HS-27A (cell line): Measurements from ENCODE around the gene NFKB1.
"Not testable (repeated sequence)": the region's sequence is repeated elsewhere in the genome, so short reads cannot be mapped to it uniquely, and the experiment has no call there.

ENCODE experiments used
- DNase-seq: peaks from one replicate; pipeline ENCODE4 v3.0.0-alpha.2; 2012; ENCODE audit warnings: low read depth, missing footprints

NFKB1 gene

DNA sequence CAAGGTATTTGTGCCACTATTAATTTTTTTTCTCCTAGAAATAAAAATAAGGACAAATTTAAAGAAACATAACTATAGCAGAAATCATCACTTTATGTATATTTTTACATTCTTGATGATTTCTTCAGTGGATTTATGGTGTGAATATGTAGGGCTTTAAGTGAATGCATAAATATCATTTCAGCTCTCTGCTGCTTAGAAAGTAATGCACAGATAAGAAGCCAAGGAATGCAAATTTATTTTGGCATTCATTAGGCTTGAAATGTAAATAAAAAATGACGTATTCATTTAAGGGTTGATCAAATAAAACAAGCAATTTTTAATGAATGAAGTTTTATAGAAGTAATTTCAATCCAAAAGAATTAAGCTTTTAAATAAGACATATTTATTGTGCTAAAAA, 66.3 kb downstream of the NFKB1 start:
- no peak for DNase-seq

DNA sequence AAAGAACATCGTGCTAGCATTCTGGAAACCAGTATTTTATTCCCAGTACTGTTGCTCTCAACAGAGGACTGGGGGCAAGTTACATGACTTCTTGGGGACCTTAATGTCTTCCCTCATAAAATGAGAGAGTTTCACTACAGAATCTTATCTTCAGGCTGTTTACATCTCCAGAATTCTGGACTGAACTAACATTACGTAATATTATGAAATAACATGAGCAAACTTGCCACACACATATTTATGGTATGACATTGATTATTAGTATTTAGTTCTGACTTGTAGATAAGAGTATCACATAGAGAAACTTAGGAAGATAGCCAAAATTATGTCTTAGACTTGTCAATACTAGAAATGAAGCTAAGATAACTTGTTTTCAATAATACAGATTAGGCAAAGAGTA, 68.0 kb downstream of the NFKB1 start:
- no peak for DNase-seq

DNA sequence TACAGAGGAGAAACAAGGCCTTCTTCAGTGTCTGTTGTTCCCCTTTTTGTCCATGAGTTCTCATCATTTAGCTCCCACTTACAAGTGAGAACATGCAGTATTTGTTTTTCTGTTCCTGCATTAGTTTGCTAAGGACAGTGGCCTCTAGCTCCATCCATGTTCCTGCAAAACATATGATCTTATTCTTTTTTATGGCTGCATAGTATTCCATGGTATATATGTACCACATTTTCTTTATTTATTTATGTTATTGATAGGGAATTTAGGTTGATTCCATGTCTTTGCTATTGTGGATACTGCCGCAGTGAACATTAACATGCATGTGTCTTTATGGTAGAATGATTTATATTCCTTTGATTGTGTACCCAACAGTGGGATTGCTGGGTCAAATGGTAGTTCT, 69.1 kb downstream of the NFKB1 start:
- DNase-seq: not testable (repeated sequence)

DNA sequence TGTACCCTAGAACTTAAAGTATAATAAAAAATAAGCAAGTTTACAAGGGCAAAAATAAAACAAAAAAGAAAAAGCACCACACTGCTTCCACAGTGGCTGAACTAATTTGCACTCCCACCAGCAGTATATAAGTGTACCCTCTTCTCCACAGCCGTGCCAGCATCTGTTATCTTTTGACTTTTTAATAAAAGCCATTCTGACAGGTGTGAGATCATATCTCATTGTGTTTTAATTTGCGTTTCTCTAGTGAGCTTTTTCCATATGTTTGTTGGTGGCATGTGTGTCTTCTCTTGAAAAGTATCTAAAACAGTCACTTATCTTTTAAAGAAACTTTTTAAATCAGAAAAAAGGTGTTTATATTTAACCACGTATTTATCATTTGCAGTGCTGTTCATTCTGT, 71.3 kb downstream of the NFKB1 start:
- no peak for DNase-seq

DNA sequence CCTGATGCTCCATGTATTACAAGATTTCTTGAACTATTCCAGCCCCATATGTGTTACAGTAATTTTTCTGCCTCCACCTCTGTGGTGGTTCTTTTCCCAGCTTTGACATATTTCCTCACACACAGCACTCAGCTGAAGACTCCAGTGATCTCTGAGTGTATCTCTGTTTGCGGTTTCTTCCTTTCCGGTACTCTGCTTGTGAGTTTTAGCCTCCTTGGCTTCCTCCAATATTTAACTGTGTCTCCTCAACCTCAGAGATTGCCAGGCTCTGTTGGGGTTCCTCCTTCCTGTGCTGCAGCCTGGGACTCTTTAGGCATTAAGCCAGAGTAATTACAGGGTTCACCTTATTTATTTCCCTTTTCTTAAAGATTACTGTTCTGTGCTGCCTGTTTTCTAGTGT, 73.2 kb downstream of the NFKB1 start:
- DNase-seq: no peak

DNA sequence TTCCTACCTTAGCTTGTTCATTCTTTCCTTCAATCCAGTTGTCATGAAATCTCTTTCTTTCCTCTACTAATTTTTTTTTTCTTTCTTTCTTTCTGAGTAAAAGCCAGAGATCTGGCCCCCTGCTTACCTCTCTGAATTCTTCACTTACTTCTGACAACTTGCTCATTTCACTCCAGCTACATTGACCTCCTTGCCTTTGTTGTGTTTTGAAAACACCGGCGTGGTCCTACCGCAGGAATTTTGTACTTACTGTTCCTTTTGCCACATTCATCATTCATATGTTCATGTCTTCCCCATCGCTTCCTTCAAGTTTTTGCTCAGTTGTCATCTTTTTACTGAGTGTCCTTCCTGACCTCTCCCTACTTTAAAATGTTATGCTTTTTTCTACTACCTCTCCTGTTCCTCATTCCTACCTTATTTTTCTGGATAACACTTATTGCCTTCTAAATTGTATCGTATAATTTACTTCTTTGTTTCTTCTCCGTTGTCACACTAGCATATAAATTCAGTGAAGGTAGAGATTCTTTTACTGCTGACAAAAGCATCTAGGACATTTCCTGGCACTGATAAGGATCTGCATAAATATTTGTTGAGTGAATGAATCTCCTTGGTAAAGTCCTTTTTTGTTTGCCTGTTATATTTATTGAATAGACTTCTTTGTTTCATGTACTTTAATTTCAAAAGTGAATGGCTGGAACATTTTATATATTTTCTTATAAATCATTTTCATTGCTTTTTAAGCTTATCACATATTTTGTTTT, 74.4 kb downstream of the NFKB1 start:
- no peak for DNase-seq

DNA sequence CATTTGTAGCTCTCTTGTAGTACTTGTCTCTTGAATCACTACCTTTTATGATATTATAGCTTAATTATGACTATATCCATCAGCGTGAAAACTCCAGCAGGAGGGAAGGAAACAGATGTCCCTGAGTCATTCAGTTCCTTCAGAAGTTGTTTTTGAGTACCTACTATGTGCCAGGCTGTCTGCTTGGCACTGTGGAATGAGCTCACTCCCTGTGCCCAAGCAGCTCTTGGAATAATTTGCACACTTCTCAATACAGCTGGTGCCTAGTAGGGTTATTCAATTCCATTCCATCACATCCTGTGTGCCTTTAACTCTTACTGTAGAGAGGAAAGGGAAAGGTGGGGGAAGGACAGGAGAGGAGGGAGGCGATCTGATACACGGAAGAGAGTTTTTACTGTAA, 77.1 kb downstream of the NFKB1 start:
- no peak for DNase-seq

DNA sequence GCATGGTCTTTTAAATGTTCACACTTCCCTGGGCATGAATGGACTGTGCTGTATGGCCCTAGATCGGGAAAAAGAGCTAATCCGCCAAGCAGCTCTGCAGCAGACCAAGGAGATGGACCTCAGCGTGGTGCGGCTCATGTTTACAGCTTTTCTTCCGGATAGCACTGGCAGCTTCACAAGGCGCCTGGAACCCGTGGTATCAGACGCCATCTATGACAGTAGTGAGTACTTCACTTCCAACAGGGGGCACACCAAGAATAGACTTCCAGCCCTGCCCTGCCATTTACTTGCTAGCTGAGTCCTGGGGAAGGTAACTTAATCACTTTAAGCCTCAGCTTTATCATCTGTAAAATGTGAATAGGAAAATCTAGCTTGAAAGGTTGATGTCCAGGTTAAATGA, 77.7 kb downstream of the NFKB1 start:
- no peak for DNase-seq

DNA sequence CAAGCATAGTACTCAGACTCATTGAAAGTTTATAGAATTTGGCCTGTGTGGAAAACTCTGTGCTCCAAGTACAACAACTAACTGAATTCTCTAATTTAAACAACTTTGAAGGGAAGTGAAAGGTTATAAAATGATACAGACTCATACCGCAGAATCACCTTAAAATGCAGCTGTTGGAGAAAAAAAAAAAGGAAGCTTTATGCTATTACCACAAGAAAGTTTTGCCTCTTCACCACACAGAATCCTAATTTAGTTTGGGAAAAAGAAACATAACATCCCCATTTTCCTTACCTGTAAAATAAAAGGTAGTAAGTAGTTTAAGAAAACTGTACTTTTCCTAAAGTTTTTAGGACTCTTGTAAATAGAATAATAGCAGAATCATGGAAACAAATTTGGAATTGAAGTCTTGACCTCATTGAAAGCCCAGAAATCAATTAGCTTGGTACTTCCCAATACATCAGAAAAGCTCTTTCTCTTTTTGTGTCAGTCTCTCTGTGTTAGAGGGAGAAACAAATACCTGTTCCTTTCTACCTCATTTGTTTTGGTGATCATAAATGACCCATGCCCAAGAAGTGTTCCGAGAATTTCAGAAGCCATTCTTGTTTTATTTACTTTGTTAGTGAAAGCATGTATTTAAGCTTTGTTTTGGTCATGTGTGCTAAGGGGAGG, 78.8 kb downstream of the NFKB1 start:
- DNase-seq: no peak

DNA sequence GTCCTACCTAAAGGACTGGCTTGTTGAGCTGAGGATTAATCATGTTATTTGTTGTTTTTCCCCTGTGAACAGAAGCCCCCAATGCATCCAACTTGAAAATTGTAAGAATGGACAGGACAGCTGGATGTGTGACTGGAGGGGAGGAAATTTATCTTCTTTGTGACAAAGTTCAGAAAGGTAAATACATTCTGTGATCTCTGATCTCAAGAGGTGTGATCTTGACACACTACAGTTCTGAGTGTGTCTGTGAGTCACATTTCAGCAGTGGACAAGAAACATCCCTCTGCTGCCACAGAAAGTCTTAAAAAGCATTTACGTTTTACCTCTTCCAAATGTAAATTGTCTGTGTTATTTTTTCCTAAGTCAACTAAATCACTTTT, 79.3 kb downstream of the NFKB1 start:
- DNase-seq: no peak

DNA sequence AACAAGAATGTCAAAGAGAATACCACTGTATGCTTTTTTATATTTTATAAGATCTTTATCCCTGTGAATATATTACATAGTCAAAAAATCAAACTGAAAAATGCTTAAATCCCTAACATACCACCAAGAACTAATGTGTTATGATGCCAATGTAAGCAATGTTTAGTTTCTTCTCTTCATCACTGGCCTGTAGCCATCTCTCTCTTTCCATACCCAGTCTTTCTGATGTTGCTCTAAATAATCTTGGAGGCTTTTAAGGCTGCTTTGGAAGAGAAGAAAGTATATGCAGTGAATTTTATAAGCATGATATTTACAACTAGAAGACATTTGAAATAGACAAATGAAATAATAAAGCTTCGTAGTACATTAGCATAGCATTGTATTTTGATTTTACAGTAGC, 82.9 kb downstream of the NFKB1 start:
- no peak for DNase-seq

DNA sequence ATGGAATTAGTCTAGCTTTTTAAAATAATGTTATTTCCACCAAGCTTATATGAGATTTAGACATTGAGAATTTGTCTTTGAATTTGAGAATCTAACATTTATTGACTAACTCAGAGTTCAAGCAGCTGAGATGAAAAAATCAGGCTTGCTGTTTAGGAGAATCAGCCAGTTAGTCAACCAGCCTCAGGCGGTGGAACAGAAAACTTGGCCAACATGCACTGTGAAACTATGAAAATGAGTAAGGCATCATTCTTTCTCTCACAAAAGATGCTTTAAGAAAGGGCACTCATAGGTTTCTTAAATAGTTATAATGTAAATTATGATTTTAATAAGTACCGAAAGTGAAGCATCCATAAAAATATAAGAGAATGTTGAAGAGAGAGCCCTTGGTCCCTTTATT, 84.2 kb downstream of the NFKB1 start:
- no peak for DNase-seq

DNA sequence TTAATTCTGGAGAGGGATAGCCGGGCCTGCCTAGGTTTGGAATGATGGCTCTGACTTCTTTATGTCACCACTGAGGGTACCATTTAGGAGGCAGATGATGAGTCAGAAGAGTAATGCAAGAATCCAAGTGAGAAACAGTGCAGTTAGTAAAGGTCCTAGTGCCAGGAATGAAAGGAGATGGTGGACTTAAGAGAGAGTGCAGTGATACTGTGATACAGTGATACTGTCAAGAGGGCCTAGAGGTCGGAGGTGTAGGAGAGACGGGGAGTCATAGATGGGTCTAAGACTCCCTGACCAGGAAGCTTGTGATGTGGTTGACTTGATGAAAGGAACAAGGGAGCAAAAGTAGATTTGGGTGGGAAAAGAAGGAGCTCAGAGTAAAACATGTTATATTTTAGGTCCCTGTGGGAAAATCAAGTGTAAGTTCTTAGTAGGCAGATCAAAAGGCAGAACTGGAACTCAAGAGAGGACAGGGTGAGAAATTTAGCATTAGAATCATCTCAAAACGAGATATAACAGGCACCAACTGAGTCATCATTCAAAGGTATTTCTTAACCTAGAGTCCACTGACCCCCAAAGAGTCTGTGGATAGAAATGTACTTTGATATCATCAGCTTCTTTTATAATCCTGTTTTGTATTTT, 85.0 kb downstream of the NFKB1 start:
- no peak for DNase-seq

DNA sequence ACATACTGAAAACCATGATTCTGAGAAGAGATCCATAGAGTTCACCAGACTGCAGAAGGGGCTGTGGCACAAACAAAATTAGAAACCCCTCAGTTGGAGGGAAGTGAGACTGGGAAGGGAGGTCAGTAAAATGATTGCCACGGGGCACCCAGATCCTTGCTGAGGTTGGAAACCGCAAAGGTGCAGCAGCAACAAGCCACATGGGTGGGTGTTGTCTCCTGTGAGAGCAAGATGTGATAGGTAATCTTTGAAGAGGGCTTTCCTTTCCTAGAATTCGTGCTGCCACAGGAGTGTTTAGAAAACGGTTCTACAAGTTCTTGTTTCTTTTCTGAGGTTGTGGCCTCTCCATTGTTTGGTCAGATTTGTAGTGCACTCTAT, 85.5 kb downstream of the NFKB1 start:
- DNase-seq: no peak

DNA sequence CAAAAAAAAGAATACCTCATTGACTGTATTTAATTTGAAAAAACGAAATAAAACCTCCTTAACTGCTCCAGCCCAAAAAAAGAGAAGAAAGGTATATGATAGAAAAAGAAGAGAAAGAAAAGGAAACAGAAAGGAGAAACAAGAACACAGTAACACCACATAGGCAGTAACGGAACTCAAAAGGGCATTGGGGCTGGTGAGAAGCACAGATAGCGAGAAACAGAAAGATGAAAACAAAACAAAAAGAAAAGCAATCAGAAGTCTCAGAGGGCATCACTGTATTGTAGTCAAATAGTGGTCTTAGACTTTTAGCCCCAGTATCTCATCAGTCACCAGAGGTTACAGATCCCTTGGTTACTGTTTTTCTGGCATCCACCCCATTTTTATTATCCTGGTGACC, 88.6 kb downstream of the NFKB1 start:
- no peak for DNase-seq

DNA sequence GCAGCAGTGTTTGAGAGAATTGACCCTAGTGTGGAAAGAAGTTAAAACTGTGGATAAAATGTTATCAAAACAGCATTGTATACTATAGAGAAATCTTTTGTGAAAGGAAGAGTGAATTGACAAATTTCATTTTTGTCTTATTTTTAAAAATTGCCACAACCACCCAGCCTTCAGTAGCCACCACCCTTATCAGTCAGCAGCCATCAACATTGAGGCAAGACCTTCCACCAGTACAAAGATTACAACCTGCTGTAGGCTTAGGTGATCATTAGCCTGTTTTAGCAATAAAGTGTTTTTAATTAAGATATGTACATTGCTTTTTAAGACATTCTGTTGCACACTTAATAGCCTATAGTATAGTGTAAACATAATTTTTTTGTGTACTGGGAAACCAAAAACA, 91.1 kb downstream of the NFKB1 start:
- DNase-seq: no peak

DNA sequence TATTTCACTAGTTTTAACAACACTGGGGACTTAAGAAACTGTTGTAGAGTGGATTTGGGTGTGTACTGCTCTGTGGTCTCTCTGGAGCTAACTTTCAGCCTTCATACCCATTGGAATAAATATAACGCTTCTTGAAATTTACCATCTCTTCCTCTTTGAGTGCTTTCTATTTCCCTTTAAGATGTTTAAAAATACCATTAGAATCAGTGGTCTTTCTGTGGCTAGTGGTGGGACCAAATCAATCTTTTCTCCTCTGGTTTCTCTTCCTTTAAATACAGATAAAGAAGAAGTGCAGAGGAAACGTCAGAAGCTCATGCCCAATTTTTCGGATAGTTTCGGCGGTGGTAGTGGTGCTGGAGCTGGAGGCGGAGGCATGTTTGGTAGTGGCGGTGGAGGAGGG, 92.0 kb downstream of the NFKB1 start:
- DNase-seq: no peak

DNA sequence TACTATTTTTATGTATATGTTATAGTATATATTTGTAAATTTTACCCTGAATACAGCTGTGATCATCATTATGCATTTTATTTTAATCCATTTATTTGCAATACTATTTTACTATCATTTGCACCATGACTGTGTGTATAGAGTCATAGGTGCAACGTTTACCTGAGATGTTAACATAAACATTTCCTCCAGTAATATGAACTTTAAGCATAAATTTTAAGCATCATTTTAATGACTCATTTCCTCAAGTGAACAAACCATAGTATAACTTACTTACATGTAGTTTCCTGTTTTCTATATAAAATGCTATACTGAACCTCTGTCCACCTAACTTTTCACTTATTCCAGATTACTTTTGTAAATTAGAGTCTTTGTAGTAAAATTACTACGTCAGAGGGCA, 92.8 kb downstream of the NFKB1 start:
- DNase-seq: no peak

DNA sequence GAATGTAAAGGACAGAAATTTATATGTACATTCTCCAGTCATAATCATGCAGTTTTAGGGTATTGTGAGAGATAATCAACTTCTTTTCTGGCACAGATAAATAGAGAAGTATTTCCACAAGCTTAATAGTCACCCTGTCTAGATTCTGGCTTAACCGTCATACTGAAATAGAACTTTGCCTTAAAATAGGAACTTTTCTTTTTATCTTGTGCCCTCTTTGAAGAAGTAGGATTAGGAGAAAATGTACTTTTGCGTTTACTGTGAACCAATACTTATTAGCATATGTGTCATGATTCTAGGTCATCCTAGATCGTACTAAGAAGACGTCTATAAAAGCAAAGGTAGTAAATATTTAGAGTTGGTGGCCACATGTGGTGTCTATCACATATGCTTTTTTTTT, 95.4 kb downstream of the NFKB1 start:
- no peak for DNase-seq

DNA sequence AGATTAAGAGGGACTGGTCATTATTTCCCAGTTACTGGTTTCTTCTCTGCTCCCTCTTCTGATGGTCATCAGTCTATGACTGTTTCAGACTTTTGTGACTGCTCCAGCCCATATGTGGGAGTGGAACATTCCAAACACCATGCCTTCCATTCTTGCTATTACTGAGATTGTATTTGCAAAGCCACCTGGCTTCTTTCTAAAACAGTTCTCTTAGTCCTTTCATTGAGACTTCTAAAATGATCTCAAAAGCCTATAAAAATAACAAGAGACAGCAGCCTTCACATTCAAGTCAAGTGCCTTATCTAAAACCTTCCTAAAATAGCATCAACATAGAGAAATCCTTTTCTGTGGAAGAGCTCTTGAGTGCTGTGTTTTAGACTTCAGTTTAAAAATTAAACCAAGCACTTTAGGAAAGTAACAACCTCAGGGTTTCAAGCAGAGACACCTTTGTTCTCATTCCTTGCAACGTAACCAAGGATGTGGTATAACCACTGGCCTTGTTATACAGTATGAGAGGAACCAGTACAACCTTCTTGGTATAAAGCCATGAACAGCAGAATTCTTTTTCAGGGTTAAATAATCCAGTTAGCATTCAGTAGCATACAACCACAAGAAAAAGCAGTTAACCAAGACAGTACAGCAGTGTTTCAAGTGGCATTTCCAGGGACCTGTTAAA, 97.1 kb downstream of the NFKB1 start:
- DNase-seq: no peak

DNA sequence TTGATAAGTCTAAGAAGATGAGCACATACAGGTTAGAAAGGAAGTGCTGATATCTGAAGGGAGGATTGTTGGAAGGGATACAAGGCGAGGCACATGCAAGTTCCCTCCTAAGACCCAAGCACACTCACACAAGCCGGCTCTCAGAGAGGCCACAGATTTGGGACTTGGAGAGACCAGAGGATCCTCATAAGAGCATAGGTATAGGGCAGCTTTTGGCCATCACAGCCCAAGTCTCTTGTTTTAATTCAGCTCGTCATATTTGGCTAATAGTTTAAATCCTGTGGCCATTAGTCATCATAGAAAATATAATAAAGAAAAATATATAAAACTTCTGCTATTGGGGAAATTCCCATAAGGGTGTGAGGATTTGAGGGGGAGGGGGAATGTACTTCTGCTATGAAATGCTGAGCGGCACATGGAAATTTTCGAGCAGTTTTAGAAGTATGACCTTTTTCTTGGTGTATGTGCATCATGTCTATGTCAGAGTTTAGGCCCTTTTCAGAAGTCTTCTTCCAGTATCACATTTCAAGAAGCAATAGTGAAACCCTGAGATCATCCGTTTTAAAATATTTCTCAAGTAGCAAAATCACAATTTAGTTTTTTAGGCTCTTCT, 97.7 kb downstream of the NFKB1 start:
- no peak for DNase-seq

DNA sequence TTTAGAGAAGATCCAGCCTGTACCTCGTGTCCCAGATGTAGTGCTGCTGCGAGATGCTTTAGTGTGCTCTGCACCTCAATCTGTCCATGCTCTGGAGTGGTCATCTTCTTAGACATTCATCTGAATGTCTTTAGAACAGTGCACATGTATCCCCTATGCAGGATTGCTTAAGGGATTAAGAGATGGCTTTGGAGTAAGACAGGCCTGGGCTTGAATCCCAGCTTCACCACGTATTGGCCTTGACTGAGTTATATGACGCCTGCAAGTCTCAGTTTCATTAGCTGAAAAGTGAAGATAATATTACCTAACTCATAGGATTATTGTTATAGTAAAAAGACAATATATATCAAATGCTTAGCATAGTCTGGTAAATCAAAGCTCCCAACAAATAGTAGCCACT, 98.3 kb downstream of the NFKB1 start:
- DNase-seq: no peak

DNA sequence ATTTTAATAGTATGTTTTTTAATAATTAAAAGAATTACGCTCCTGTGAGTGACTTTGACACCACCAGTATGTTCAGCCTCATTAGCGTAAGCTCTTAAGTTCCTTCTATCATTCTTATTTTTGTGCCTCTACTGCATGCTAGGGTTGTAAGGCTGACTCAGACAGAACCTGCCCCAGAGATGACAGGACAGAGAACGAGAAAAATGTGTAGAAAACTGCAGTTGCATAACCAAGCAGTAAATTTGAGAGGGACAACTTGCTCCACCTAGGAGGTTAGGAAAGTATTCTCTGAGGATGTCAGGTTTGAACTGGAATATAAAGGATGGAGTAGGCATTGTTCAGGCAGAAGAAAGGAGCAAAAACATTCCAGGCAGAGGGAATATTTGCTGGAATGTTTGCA, 98.7 kb downstream of the NFKB1 start:
- no peak for DNase-seq
